Stimulated activated CD8-positive, alpha-beta memory T cell treated with anti-CD3 and anti-CD28 coated beads, Interleukin-15, amount 100 ng/mL, for 24 hours (primary cell): ENCODE results near the gene MAGEA6.

ENCODE experiments used
- DNase-seq: peaks from one replicate; pipeline ENCODE4 v3.0.0-alpha.2; 2020; ENCODE audit warnings: low read depth

Gene MAGEA6

GRCh38 chrX:152733261-152733975, 36.1 kb downstream of the MAGEA6 start, which contains the start of the genes CSAG1 and MAGEA12:
Gene CSAG1, minus strand, starts transcription at chrX:152733721. Its CDS starts 1,261 bp downstream, at chrX:152732460.
Gene MAGEA12, plus strand, starts transcription at chrX:152733757. Its CDS starts 2,405 bp downstream, at chrX:152736162.
- no peak for DNase-seq

- no peak for DNase-seq
Measured at GRCh38 chrX:152725409-152725808, 44.1 kb downstream of the MAGEA6 start.
